Stimulated activated CD4-positive, alpha-beta T cell treated with anti-CD3 and anti-CD28 coated beads, Interleukin-12 subunit alpha, Interleukin-12 subunit beta, amount 100 ng/mL, for 48 hours (primary cell): ENCODE measurements around the gene PRELP.

Experiments
- DNase-seq, 3 donors: peaks; one replicate each; pipeline ENCODE4 v3.0.0-alpha.2; 2020; ENCODE audit warnings: low read depth in 2 of 3, low spot score in 1 of 3

PRELP gene

DNA sequence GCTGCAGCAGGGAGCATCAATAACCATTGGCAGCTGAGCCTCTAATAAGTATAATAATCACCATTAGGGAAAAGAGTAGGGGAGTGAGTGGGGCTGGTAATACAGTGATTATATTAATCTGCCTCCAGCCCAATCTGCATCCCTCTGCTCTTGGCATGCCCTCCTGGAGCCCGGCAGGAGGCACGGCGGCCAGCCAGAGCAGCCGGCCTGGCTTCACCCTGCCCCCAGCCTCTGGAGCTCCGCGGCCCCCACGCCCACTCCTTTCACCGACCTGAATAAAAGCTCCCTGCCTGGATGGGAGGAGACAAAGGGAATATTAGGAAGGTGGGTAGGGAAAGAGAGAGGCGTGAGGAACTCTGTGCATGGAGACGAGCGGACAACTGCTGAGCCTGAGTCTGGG lies 46.6 kb downstream of the PRELP start:
- no peak for DNase-seq

DNA sequence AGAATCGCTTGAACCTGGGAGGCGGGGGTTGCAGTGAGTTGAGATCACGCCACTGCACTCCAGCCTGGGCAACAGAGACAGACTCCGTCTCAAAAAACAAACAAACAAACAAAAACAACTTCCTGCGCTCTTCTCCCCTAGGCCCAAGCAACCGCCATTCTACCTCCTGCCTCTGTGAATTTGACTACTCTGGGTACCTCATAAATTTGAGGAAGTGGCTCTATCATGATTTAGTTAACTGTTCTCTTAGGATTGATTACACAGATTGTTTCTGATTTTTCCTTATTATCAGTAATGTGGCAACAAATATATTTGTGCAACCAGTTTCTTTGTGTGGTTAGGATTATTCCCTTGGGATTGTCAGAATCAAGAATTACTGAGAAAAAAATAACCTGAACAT lies 48.1 kb downstream of the PRELP start:
- DNase-seq = no peak

DNA sequence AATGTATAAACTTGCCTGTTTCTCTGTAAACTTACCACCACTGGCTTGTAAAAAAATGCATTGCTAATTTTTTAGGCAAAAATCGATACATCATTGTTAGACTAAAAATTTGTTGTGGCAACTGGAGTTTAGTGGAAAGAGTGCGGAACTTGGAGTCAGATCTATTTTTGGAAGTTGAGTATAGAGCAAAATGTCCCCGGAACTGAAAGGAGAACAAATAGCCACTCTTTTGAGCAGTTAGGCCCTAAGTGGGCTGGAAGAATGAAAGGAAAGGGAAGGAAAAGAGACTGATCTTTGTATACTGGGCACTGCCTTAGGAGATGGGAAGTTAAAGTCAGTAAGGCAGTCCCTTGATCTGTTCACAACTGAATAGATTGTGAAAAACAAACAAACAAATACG lies 48.5 kb downstream of the PRELP start:
- DNase-seq = no peak

DNA sequence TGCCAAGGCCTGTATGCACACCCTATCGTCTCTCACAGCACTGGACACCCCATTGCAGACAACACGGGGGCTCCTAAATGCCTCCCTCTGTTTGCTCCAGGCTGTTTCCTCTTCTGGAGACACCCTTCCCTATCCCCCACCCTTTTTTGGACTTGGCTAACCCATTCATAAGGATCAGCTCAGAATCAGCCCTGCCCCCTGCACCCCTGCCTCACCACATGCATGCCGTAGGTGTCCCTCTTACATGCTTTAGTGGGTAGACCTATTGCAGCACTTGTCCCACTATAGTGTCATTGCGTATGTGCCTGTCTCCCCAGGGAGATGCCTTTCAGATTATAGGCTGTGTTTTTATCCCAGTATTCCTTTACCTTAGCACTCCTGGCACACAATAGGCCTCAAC lies 49.2 kb downstream of the PRELP start:
- DNase-seq = no peak

DNA sequence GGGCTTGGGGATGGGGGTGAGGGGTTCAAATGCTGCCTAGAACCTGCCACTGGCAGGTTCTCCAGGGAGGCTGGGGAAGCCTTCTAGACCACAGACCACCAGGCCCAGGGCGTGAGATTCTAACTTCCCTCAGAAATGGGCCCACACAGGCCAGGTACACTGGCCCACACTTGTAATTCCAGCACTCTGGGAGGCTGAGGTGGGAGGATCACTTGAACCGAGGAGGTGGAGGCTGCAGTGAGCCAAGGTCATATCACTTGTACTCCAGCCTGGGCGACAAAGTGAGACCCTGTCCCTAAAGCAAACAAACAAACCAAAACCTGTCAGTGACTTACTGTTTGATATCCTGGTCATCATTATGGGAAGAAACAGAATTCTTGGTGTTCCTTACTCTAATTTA lies 50.1 kb downstream of the PRELP start:
- no peak for DNase-seq

DNA sequence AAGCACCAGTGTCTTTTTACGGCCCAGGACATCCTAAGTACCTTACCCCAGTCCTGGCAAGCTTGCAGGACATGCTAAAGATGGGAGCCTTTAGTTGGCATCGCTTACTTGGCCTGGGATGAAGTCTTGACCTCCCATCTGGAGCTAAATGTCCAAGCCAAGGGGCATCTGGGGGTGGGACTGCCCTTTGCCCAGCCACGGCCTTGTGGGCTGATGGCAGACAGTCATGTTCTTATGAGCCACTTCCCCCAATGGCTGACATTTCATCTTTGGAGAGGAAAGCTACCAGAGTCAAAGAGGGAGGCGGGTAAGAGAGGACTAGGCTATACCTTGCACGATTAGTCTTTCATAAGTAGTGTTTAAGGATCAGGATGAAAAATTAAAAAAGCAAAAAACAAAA lies 50.5 kb downstream of the PRELP start:
- DNase-seq = no peak

DNA sequence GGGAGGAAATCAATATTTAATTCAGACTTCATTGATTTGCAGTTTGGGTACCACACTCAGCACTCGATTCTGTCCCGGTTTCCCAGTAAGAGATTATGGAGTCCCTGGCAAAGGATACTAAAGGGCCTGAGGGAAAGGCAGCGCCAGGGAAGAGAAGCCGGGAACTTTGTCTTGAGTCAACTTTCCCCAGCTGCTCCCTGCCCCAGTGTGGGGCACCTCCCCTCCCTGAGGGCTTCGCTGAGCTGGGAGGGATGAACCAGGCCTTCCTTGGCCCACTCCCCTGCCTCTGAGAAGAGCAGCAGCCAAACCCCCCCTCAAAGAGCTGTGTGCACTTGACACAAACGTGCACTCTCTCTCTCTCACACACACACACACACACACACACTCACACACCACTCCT lies 51.0 kb downstream of the PRELP start:
- DNase-seq = no peak

DNA sequence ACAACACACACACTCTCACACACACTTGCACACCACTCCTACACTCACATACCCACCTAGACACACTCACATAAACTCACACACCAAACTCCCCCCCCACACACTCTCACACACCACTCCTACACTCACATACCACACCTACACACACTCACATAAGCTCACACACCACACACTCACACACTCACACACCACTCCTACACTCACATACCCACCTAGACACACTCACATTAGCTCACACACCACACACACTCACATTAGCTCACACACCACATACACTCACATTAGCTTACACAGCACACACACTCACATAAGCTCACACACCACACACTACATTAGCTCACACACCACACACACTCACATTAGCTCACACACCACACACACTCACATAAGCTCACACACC lies 51.4 kb downstream of the PRELP start:
- DNase-seq = no peak

DNA sequence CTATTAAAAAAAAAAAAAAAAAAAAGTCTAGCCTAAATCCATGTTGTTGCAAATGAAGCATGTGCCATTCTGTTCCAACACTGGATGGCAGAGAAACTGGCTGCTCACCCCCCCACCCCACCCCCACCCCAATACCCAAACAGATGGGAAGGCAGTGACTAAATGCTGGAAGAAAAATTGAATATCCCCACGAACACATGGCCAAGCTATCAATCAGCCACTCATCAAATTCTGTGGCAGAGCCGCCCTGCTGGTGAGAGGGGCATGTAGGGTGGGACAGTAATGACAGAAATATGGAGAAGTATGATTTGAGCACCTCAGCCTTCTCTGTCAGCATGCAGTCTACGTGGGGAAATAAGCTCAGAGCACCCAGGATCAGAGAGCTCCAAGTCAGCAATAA lies 52.5 kb downstream of the PRELP start:
- no peak for DNase-seq

DNA sequence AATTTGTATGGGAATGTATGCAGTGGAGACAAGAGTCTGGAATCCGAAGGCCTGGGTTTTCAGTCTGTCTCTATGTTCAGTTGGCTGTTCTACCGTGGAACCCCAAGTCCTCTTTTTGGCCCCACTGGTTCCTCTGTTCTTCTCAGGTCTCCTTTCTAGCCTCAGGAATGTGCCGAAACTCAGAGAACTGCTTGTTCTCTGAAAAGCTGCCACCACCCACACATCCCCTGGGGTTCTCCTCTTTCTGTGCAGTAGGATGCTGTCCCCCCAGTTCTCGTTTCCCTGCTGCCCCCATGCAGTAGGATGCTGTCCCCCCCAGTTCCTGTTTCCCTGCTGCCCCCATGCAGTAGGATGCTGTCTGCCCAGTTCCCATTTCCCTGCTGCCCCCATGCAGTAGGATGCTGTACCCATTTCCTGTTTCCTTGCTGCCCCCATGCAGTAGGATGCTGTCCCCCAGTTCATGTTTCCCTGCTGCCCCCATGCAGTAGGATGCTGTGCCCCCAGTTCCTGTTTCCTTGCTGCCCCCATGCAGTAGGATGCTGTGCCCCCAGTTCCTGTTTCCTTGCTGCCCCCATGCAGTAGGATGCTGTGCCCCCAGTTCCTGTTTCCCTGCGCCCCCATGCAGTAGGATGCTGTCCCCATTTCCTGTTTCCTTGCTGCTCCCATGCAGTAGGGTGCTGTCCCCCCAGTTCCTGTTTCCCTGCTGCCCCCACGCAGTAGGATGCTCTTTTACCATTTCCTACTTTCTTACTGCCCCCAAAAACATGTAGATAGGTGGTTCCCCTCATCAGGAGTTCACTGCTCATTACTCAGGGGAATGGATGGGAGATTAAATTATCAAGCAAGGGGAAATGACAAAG lies 53.6 kb downstream of the PRELP start:
- no peak for DNase-seq

DNA sequence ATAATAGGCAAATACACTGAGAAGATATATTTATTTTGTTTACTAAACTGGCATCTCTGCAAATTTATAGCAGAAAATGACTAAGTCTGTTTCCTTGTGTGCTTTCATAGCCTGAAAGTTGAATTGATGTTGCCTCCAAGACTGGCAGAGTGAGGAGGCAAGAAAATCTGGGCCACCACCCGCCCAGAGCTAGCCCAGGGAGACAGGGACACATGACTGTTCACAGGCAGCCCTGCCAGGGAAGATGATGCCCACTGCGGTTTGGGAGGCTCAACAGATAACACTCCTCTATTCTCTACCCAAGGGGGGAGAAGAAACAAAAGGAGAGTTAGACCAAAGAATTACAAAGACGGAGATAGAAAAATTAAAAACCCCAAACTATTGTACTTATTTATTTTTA lies 55.5 kb downstream of the PRELP start:
- DNase-seq = no peak

DNA sequence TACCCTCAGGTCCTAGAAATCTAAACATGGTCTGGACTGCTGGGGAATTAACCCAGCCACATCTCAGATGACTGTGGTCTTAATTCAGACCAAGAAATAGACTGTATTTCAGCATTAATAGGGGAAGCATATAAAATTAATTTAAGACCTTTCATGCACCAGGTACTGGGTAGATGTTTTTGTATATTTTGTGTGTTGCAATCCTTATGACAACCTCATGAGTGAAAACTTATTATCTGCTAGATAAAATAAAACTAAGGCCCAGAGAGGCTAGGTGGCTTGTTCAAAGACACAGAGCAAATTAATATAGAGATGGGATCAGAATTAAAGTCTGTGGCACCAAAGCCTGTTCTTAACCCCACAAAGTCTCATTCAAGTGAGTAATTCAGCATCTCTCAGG lies 58.4 kb downstream of the PRELP start:
- DNase-seq = no peak

DNA sequence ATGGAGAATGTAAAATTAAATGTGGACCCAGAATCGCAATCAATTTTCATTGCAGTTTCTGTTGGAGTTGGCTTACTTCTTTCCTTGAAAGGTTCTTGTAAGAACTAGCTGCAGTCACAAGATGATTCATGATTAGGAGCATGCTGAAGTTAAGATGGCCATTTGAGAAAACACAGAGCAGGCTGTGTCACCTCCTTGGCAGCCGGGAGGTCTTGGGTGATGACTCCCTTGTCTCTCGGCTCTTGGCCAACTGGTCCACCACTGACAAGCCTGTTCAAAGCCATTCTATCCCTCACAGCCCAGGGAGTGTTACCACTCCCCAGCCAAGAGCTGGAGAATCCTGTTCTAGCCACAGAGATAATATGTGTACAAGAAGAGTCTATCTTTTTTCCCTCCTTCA lies 58.9 kb downstream of the PRELP start:
- DNase-seq = no peak

DNA sequence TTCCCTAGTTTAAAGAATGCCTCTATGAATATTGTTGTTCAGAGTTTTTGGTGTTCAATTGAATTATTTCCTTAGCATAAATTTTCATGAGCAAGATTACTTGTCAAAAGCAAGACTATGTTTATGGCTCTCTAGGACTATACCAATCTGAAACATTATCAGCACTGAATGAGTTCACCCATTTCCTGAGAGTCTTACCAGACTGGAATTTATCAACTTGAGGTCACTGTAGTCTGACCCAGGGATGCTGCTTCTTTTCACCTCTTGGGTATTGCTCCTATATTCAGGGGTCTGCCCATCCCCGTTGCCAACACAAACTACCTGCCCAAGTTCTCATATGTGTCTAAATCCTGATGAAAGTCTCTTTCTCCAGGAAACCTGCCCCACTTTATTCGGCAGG lies 61.0 kb downstream of the PRELP start:
- DNase-seq = no peak

DNA sequence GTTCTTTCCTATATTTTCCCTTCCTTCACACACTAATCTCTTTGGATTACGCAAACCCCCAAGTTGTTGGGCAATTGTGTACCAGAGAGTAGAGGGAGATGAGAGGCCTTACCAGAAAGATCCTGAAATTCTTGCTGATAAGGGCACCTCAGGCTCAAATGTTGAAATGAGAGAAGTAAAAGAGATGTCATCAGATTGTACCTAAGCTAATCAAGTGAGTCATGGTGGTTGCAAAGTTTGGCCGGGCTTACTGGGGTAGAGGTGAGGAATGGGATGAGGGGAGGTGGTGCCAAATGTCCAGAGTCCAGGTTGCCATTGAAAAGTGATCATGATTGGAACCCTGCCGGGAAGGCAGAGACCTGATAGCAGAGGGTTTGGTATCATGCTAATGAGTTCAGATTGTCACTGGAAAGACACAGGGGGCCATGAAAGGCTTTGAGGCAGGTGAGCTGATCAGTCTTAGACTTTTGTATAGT lies 61.4 kb downstream of the PRELP start:
- no peak for DNase-seq

DNA sequence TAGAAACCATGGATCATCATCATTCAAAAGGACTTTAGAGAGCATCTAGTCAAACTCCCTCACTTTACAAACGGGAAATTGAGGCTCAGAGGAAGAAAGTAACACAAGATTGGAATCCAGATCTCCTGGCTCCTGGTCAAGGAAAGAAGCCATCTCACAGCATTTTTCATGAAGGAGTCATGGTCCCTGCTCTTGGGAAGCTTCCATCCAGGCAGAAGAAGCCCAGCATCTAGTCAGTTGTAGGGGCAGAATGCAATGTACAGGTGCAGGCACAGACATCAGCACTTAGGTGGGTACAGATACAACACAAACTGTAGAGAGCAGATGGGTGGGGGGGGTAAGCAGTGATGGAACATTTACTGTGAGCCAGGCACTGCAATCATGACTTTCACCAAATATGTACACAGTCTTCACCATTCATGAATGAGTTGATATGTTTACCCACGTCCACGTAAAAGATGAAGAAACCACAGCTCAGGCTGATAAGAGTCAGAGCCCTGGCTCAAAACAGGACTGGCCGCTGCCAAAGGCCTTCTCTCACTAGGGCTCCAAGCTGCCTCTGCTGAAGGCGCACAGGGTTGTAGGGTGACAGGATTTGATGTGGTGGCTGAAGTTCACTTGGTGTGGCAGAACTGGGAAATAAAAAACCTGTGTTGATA lies 62.3 kb downstream of the PRELP start:
- DNase-seq = no peak

DNA sequence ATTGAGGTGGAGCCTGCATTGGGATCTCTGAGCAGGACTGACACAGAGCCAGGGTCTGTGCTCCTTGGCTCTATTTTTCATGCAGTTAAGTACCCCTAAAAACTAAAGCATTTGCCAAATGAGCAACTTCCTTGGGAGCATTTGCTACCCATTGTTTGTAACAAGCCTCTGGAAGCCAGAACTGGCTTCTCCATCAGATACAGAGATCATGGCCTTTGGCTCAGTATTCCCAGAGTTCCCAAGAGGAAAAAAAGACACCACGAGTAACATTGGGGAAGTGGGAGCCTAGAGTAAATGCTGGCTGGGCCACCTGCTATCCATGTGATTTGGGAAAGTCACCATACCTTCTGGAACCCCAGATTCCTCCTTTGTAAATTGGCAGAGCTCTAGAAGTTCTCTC lies 63.1 kb downstream of the PRELP start:
- DNase-seq = no peak

DNA sequence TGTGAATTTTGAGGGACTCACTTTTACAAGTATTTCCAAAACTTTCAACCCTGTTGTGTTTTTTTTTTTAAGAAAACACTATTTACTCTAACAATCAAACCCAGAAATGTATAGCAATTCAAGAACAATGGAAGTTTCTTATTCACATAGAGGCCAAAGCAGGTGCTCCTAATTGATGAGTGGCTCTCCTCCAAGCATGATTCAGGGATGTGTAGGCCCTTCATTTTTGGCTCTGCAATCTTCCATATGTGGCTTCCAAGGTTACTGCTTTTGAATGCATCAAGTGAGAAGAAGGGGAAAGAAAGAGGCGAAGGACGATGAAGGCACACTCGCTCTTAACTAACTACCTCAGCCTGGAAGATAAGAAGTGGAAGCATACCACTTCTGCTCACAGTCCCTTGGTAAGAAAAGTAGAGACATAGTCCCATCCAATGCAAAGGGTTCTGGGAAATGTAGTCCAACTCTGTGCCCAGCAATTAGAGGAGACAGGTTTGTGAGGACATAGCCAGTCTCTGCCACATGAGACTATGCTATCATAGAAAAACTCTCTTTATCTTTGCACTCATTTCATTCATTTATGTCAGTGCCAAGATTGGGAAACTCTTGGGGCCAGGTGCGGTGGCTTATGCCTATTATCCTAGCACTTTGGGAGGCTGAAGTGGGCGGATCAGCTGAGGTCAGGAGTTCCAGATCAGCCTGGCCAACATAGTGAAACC lies 64.4 kb downstream of the PRELP start:
- no peak for DNase-seq
